HG03039 (cell line): Measurements from ENCODE around the gene VRK1.

Source experiments
- ATAC-seq: cut with Tn5 transposase; IDR thresholded peaks from one replicate; pipeline ENCODE4 v1.9.1; 2021; ENCODE audit warnings: mild to moderate bottlenecking, moderate library complexity; ENCODE audit not compliant: unreplicated experiment

Gene VRK1

GRCh38 chr14:96916751-96917150 is 119.6 kb downstream of the VRK1 start:
- no peak for ATAC-seq

- no peak for ATAC-seq
Measured at GRCh38 chr14:96917442-96917963, 120.3 kb downstream of the VRK1 start.

GRCh38 chr14:96920023-96920422 is 122.8 kb downstream of the VRK1 start:
- ATAC-seq, result no peak

DNA sequence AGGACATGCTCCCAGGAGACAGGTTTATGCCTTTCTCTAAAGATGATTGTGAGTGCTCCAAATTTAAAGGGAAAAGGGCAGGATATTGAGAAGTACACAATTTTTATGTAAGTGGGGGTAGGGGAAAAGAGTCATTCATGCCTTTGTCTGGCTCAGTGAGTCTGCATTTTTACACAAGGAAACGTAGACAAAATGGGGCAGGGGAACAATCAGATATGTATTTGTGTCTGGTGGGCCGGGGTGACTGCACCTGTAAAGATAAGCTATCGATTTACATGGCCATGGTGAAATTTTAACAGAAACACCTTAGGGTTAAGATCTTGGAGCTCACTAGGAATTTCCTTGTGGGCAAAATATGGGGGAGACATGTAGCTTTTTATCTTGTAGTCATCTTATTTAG is 123.6 kb downstream of the VRK1 start:
- no peak for ATAC-seq

DNA sequence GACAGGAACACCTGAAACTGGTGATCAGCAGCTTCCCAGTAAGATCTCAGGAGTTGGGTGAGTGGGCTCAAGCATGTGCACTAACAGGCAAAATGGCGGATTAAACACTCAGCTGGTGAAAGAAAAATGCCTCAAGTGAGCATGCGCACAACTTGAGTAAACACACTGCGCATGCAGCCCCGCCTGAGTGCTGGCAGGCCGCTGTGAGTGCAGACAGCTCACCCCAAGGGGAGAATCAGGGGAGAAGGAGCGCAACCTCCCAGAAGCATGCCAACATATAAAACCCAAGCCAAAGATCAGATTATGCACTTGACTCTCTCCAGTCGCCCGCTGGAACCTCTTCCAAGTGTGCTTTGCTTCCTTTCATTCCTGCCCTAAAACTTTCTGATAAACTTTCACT is 125.8 kb downstream of the VRK1 start:
- no peak for ATAC-seq

- no peak for ATAC-seq
Measured at GRCh38 chr14:96925422-96925821, 128.2 kb downstream of the VRK1 start.

GRCh38 chr14:96926001-96926400 is 128.8 kb downstream of the VRK1 start:
- no peak for ATAC-seq

GRCh38 chr14:96928779-96929380 is 131.7 kb downstream of the VRK1 start:
- no peak for ATAC-seq

DNA sequence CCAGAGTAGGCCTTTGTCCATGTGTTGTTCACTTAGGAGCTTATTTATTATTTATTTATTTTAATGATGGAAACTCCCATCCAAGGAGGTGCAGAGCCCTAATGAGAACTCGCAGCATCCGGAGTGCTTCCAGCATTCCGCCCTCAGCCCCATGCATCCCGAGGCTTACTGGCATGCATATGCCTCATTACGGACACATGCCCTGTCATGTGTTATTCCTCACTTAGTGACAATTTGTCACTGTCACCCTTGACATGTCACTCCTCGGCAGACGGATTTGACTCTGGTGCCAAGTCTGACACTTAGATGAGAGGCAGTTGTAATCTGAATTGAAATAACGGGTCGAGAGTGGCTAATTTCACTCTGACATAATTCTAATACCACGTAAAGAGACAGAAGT is 132.8 kb downstream of the VRK1 start:
- no peak for ATAC-seq

DNA sequence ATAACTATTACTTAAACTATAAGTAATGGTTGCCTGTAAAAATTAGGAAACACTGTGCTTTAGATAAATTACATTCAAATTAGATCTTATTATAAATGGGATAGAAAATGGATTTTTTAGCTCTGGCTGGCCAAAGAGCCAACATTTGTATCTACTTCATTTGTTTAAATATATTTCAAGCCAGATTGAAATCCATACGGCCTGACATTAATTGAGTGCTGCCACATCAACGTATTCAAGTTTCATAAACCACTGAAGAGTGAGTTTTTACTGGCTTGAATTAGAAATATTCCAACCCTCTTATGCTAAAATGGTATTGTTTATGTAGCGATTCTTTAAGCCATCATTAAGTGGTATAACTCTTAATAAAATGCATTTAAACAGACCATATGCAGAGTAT is 133.3 kb downstream of the VRK1 start:
- no peak for ATAC-seq
